ENCODE results near the gene ITGB5.
A peak's percentile ranks its signal among the peaks of the same experiment; 100 is the strongest.

DNA sequence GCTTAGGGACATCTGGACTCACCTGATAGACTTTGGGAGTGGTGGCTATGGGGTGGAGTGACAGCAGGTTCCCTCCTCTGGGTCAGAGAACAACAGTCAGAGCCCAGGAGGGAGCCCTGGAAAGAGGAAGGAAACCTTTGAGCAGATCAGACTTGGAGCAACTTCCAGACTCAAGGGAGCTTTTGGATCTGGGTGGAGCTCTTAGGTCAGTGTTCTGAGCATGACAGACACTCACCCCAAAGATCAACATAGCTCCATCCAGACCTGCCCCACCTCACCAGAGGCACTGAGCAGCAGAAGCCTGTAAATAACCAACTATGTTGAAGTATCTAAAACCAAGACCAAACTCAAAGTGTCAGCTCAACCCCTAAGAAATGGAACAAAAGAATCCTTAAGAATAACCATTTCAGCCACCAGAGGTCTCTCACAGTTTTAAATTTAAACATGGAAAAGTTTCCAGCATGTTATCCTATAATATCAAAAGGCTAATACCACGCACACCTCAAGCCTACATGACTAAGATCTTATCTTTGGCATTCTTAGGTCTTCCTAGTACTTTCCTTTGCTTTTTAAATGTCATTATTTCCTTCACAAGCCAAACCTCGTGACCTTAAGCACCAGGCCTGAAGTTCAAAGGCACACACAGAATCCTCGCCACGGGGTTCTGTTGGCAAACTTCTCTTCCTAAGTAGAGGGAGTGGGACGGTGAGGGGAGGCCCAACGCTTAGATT lies 100.5 kb downstream of the ITGB5 start:
- TF ChIP-seq HDAC2 (IDR thresholded peaks at IDR 0.05) (no peak), ZFP36 (IDR thresholded peaks at IDR 0.05; ENCODE audit: borderline replicate concordance, partially characterized antibody) (no peak), EP300 (IDR thresholded peaks at IDR 0.05) (no peak), POLR2A (IDR thresholded peaks at IDR 0.05; ENCODE audit: low read length) (no peak), CEBPB (IDR thresholded peaks at IDR 0.05) (no peak), KDM1A (IDR thresholded peaks at IDR 0.05; ENCODE audit: low read depth) (no peak)
- TF ChIP-seq, protein P1, sequence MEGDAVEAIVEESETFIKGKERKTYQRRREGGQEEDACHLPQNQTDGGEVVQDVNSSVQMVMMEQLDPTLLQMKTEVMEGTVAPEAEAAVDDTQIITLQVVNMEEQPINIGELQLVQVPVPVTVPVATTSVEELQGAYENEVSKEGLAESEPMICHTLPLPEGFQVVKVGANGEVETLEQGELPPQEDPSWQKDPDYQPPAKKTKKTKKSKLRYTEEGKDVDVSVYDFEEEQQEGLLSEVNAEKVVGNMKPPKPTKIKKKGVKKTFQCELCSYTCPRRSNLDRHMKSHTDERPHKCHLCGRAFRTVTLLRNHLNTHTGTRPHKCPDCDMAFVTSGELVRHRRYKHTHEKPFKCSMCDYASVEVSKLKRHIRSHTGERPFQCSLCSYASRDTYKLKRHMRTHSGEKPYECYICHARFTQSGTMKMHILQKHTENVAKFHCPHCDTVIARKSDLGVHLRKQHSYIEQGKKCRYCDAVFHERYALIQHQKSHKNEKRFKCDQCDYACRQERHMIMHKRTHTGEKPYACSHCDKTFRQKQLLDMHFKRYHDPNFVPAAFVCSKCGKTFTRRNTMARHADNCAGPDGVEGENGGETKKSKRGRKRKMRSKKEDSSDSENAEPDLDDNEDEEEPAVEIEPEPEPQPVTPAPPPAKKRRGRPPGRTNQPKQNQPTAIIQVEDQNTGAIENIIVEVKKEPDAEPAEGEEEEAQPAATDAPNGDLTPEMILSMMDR (IDR thresholded peaks at IDR 0.05), result peak; percentile 65
- TF ChIP-seq, protein P2, sequence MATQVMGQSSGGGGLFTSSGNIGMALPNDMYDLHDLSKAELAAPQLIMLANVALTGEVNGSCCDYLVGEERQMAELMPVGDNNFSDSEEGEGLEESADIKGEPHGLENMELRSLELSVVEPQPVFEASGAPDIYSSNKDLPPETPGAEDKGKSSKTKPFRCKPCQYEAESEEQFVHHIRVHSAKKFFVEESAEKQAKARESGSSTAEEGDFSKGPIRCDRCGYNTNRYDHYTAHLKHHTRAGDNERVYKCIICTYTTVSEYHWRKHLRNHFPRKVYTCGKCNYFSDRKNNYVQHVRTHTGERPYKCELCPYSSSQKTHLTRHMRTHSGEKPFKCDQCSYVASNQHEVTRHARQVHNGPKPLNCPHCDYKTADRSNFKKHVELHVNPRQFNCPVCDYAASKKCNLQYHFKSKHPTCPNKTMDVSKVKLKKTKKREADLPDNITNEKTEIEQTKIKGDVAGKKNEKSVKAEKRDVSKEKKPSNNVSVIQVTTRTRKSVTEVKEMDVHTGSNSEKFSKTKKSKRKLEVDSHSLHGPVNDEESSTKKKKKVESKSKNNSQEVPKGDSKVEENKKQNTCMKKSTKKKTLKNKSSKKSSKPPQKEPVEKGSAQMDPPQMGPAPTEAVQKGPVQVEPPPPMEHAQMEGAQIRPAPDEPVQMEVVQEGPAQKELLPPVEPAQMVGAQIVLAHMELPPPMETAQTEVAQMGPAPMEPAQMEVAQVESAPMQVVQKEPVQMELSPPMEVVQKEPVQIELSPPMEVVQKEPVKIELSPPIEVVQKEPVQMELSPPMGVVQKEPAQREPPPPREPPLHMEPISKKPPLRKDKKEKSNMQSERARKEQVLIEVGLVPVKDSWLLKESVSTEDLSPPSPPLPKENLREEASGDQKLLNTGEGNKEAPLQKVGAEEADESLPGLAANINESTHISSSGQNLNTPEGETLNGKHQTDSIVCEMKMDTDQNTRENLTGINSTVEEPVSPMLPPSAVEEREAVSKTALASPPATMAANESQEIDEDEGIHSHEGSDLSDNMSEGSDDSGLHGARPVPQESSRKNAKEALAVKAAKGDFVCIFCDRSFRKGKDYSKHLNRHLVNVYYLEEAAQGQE (IDR thresholded peaks at IDR 0.05), result no peak
